ENCODE measurements around the gene SELP.

The SELP gene

GRCh38 chr1:169574336-169574735, 55.6 kb downstream of the SELP start:
- DNase-seq: no peak

- DNase-seq: no peak
Observed at GRCh38 chr1:169572187-169572586, 57.7 kb downstream of the SELP start.

- no peak for DNase-seq
Observed at GRCh38 chr1:169571450-169571849, 58.5 kb downstream of the SELP start.

GRCh38 chr1:169570172-169570574, 59.8 kb downstream of the SELP start:
- DNase-seq: no peak

- no peak for DNase-seq
Observed at GRCh38 chr1:169568497-169568896, 61.4 kb downstream of the SELP start.

GRCh38 chr1:169565335-169566271, 64.3 kb downstream of the SELP start:
- DNase-seq: no peak

GRCh38 chr1:169563650-169564049, 66.3 kb downstream of the SELP start:
- no peak for DNase-seq

GRCh38 chr1:169563019-169563615, 66.8 kb downstream of the SELP start:
- no peak for DNase-seq

GRCh38 chr1:169561692-169562091, 68.2 kb downstream of the SELP start:
- no peak for DNase-seq

GRCh38 chr1:169557131-169557530, 72.8 kb downstream of the SELP start:
- DNase-seq: no peak

GRCh38 chr1:169550294-169550693, 79.6 kb downstream of the SELP start:
- no peak for DNase-seq

- DNase-seq: no peak
Observed at GRCh38 chr1:169548282-169548681, 81.6 kb downstream of the SELP start.

- peak; percentile 31 for DNase-seq
Observed at GRCh38 chr1:169546087-169546995, 83.6 kb downstream of the SELP start.

- DNase-seq: no peak
Observed at GRCh38 chr1:169545472-169545871, 84.5 kb downstream of the SELP start.

GRCh38 chr1:169538998-169539871, 90.7 kb downstream of the SELP start:
- DNase-seq: no peak

Data from activated CD8-positive, alpha-beta memory T cell treated with anti-CD3 and anti-CD28 coated beads, Interleukin-2, amount 50 U/mL, for 4 hours (primary cell).